Caco-2 (cell line): ENCODE measurements around the gene PPIE. TPM values are rescaled to one million over a fixed set of nuclear protein-coding genes. Genes with fewer than 3 reads are reported as not detected.

ENCODE experiments used
- BruUV-seq: library from RNA; stranded (reverse); fragments of 400-500 nt; replicated peaks from 2 replicates; lab custom pipeline; 2021; lab: Mats Ljungman, UMichigan
- CTCF ChIA-PET: fragments of 300-600 bp; sonication (Branson Sonifier 250); formaldehyde crosslinking; loops from one replicate; lab custom pipeline; 2022; ENCODE audit warnings: antibody characterized with exemption; lab: Charles Lee
- POLR2A ChIA-PET: fragments of 300-600 bp; sonication (Branson Sonifier 250); formaldehyde crosslinking; loops from one replicate; lab custom pipeline; 2022; ENCODE audit warnings: antibody characterized with exemption; lab: Charles Lee
- DNase-seq, 2 experiments: peaks; one replicate each; pipeline versions ENCODE4 v3.0.0 to v3.0.0-alpha.2; 2020 to 2022
- H3K27me3 ChIP-seq: replicated peaks from 2 replicates; pipeline ENCODE4 v1.6.0; 2011; ENCODE audit warnings: low read length; ENCODE audit not compliant: control insufficient read depth, insufficient read depth
- H3K36me3 ChIP-seq: 2 replicates; pipeline ENCODE4 v1.5.1; 2011; ENCODE audit warnings: low read length; ENCODE audit not compliant: control insufficient read depth, insufficient read depth
- H3K4me1 ChIP-seq: fragments of 250-450 bp; sonication (Bioruptor Pico); 2 replicates; pipeline ENCODE4 v1.5.1; 2020; ENCODE audit warnings: mild to moderate bottlenecking
- H3K4me3 ChIP-seq: 2 replicates; pipeline ENCODE4 v1.5.1; 2011; ENCODE audit warnings: low read depth, mild to moderate bottlenecking, control low read depth, low read length
- H3K9me3 ChIP-seq: fragments of 250-450 bp; sonication (Bioruptor Pico); 2 replicates; pipeline ENCODE4 v1.5.1; 2020; ENCODE audit warnings: mild to moderate bottlenecking, moderate library complexity
- H3K27ac Mint-ChIP-seq: one replicate; pipeline ENCODE4 v1.8.0; 2022; ENCODE audit warnings: mixed read lengths; ENCODE audit not compliant: unreplicated experiment
- H3K27me3 Mint-ChIP-seq: one replicate; pipeline ENCODE4 v1.8.0; 2022; ENCODE audit warnings: mixed read lengths; ENCODE audit not compliant: insufficient read depth, unreplicated experiment
- H3K36me3 Mint-ChIP-seq: one replicate; pipeline ENCODE4 v1.8.0; 2022; ENCODE audit warnings: mild to moderate bottlenecking, mixed read lengths; ENCODE audit not compliant: insufficient read depth, unreplicated experiment
- H3K4me1 Mint-ChIP-seq: one replicate; pipeline ENCODE4 v1.8.0; 2022; ENCODE audit warnings: low read depth, mixed read lengths; ENCODE audit not compliant: unreplicated experiment
- H3K4me3 Mint-ChIP-seq: one replicate; pipeline ENCODE4 v1.8.0; 2022; ENCODE audit warnings: mild to moderate bottlenecking, moderate library complexity, mixed read lengths; ENCODE audit not compliant: unreplicated experiment
- H3K9me3 Mint-ChIP-seq: one replicate; pipeline ENCODE4 v1.8.0; 2022; ENCODE audit warnings: mixed read lengths; ENCODE audit not compliant: unreplicated experiment
- intact Hi-C: fragments of 100-400 bp; cut with micrococcal nuclease; formaldehyde crosslinking; loops from one replicate; pipeline ENCODE4 v1.10.0; 2022; ENCODE audit not compliant: unreplicated experiment
- total RNA-seq: library from RNA; stranded (reverse); gene quantifications from 2 replicates; pipeline ENCODE4 v1.2.3, GENCODE V29; 2022
- TF ChIP-seq, protein P1 (sequence below), 2 experiments: fragments of 200-600 bp in 1 of 2; IDR thresholded peaks; 1 replicate in 1 of 2; 2 replicates in 1 of 2; pipeline versions ENCODE4 v1.5.1 to v1.8.0; 2011 to 2022; ENCODE audit warnings: antibody characterized with exemption in 1 of 2, control low read depth in 1 of 2, inconsistent platforms in 1 of 2, low read depth in 1 of 2, low read length in 1 of 2, mild to moderate bottlenecking in 1 of 2, moderate library complexity in 1 of 2; ENCODE audit not compliant: insufficient read depth in 1 of 2, severe bottlenecking in 1 of 2, unreplicated experiment in 1 of 2

PPIE gene
- total RNA-seq, 1 experiment from 2014 or later, result 39.2 TPM

DNA sequence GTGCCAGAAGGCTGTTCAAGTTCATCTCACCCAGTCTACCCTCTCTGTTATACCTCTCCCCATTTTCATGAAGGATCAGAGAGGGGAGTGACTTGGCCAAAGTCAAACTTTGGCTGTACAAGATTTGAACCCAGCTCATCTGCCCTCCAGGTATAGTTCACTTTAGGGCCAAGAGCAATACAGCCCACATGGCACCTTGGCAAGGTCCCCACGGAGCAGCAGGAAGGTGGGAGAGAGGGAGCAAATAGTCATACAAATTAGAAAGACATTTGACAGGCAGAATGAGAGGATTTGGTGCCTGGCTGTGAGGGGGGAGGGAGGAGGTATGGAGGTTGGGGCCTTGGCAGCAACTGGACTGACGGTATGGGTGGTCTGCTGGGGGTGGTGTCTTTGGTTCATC, 48.5 kb upstream of the PPIE start:
- Mint-ChIP-seq H3K27me3 (peaks cover 14% of the 10 kb centered on the region), H3K4me3 (peak overlapping the region; percentile 35), H3K27ac (no peak overlapping the region), H3K9me3 (no peaks in the 10 kb centered on the region), H3K36me3 (no peaks in the 10 kb centered on the region), H3K4me1 (no peaks in the 10 kb centered on the region)
- H3K9me3 ChIP-seq, result no peaks in the 10 kb centered on the region
- intact Hi-C loops, result no loop called here
- TF ChIP-seq, protein P1, sequence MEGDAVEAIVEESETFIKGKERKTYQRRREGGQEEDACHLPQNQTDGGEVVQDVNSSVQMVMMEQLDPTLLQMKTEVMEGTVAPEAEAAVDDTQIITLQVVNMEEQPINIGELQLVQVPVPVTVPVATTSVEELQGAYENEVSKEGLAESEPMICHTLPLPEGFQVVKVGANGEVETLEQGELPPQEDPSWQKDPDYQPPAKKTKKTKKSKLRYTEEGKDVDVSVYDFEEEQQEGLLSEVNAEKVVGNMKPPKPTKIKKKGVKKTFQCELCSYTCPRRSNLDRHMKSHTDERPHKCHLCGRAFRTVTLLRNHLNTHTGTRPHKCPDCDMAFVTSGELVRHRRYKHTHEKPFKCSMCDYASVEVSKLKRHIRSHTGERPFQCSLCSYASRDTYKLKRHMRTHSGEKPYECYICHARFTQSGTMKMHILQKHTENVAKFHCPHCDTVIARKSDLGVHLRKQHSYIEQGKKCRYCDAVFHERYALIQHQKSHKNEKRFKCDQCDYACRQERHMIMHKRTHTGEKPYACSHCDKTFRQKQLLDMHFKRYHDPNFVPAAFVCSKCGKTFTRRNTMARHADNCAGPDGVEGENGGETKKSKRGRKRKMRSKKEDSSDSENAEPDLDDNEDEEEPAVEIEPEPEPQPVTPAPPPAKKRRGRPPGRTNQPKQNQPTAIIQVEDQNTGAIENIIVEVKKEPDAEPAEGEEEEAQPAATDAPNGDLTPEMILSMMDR (IDR thresholded peaks at IDR 0.05; ENCODE audit: insufficient read depth in 1 of 2, low read depth in 1 of 2, low read length in 1 of 2, severe bottlenecking in 1 of 2, unreplicated experiment in 1 of 2), result no peak
- peaks cover 4% of the 10 kb centered on the region; the same call in 1 of the 2 replicates for H3K4me1 ChIP-seq
- ChIA-PET CTCF (interaction anchor here (1.1 kb wide), 1 partner anchor 84 kb away, joined by 6 read pairs; no protein-coding TSS in a partner anchor), POLR2A (no interaction called here)
- DNase-seq, result no peak
- no peaks in the 10 kb centered on the region for H3K36me3 ChIP-seq
- H3K4me3 ChIP-seq, result no peak overlapping the region
- no TSS peak for BruUV-seq
- H3K27me3 ChIP-seq, result no peaks in the 10 kb centered on the region; the same call in 1 of the 2 replicates

DNA sequence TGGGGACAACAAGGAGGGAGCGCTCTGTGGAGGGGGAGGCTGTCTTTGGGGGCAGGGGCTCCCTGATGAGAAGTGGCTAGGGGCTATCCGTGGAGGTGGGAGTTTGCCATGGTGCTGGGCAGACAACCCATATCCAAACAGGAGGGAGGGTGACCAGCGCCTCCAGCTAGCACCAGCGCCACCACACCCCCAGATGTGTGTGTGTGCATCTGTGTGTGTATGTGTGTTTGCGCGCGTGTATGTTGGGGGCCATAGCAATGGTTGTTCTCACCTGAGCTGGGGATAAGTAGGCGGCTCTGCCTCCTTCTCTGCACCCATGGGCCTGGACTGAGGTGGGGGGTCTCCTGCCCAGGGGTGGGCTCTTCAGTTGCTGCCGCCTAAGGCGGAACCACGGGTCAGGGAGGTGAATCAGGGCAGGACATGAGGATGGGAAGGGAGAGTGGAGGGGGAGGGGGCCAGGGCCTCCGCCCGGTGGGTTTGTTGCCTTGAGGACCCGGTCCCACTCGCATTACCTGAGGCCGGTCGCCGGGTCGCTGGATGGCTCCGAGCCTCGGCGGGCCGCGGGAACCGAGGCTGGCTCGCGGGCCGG, 47.8 kb upstream of the PPIE start:
- Histone ChIP-seq H3K9me3 (no peaks in the 10 kb centered on the region), H3K4me3 (peak overlapping the region; percentile 22; the same call in 1 of the 2 replicates), H3K4me1 (peaks cover 4% of the 10 kb centered on the region; the same call in 1 of the 2 replicates), H3K27me3 (no peaks in the 10 kb centered on the region; the same call in 1 of the 2 replicates), H3K36me3 (no peaks in the 10 kb centered on the region)
- DNase-seq, result no peak
- ChIA-PET CTCF (interaction anchor here (0.5 to 1.1 kb wide), 3 partner anchors 33 to 141 kb away, joined by 3 to 6 read pairs (median 5); no protein-coding TSS in a partner anchor), POLR2A (interaction anchor here (1.0 kb wide), 1 partner anchor 48 kb away, joined by 11 read pairs; the partner anchor contains the start of gene PPIE)
- intact Hi-C loops, result no loop called here
- TF ChIP-seq, protein P1 (IDR thresholded peaks at IDR 0.05; ENCODE audit: insufficient read depth in 1 of 2, low read depth in 1 of 2, low read length in 1 of 2, severe bottlenecking in 1 of 2, unreplicated experiment in 1 of 2), result no peak
- Mint-ChIP-seq H3K27ac (no peak overlapping the region), H3K27me3 (peaks cover 14% of the 10 kb centered on the region), H3K4me1 (no peaks in the 10 kb centered on the region), H3K9me3 (no peaks in the 10 kb centered on the region), H3K4me3 (peak overlapping the region; percentile 58), H3K36me3 (no peaks in the 10 kb centered on the region)
- BruUV-seq, result no TSS peak

DNA sequence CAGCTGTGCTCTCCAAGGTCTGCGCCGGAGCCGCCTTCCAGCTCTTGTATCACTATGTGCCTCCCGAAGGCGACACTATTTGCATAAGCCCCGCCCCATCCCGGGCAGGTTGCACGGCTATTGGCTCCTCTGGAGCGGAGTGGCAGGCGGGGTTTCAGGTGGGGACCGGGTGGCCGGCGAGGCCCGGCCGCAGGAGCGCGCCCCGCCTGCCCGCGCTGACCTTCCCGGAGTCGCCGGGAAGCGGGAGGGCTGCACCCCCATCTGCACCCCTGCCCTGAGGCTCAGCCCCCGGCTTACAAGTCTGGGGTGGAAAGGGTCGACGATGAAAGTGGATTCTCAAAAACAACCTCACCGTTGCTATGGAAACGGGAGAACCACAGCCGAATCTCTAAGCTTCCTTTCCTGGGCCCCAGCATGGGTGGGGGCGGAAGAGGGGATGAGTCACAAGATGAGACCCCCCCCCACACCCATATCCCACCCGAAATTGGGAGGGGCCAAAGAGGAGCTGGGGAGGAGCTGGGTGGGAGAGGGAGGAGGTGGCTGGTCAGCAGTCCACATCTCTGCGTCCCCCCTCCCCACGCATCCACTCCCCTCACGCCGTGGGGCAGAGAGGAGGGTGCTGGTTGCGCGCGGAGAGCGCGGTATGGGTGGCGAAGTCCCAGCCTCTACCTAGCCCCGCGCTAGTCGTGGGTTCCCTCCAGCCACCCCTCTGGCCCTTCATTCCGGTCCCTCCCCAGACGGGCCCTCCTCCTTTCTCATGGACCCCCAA, 47.1 kb upstream of the PPIE start, which contains the start of gene HPCAL4:
Gene HPCAL4 (minus strand): TSS at position 51 of the 769 bp plus-strand sequence. CDS start 6,830 bp downstream, outside the sequence.
- peaks cover 4% of the 10 kb centered on the region; the same call in 1 of the 2 replicates for H3K4me1 ChIP-seq
- peaks cover 16% of the 10 kb centered on the region for H3K27me3 Mint-ChIP-seq
- no peaks in the 10 kb centered on the region for H3K36me3 ChIP-seq
- H3K4me3 ChIP-seq, result peak within 1 kb of the TSS; percentile 30
- no peaks in the 10 kb centered on the region; the same call in 1 of the 2 replicates for H3K27me3 ChIP-seq
- no peaks in the 10 kb centered on the region for H3K4me1 Mint-ChIP-seq
- H3K9me3 ChIP-seq, result no peaks in the 10 kb centered on the region
- no peaks in the 10 kb centered on the region for H3K36me3 Mint-ChIP-seq
- intact Hi-C loops, result no loop called here
- TF ChIP-seq, protein P1 (IDR thresholded peaks at IDR 0.05; ENCODE audit: insufficient read depth in 1 of 2, low read depth in 1 of 2, low read length in 1 of 2, severe bottlenecking in 1 of 2, unreplicated experiment in 1 of 2), result no peak
- no TSS peak for BruUV-seq
- peak; percentile 92 for DNase-seq
- no peak within 1 kb of the TSS for H3K27ac Mint-ChIP-seq
- ChIA-PET CTCF (interaction anchor here (0.5 to 1.1 kb wide), 5 partner anchors 34 to 641 kb away, joined by 3 to 6 read pairs (median 4); no protein-coding TSS in a partner anchor), POLR2A (interaction anchor here (1.0 to 1.3 kb wide), 2 partner anchors 10 to 47 kb away, joined by 4 to 11 read pairs; partner anchors contain the start of gene PPIE)
- peak within 1 kb of the TSS; percentile 58 for H3K4me3 Mint-ChIP-seq
- H3K9me3 Mint-ChIP-seq, result no peaks in the 10 kb centered on the region
